Peyer's patch (tissue), 4 donors: ENCODE measurements around the gene CCDC15. TPM values are rescaled to one million over a fixed set of nuclear protein-coding genes. Genes with fewer than 3 reads are reported as not detected.

Source experiments
- DNase-seq, 3 donors: peaks; one replicate each; pipeline ENCODE4 v3.0.0-alpha.2; 2017 to 2019
- H3K27ac ChIP-seq, 4 donors: fragments of 200-600 bp; sonication (generic); one replicate each; pipeline ENCODE4 v1.5.1; 2016 to 2019
- H3K27me3 ChIP-seq, 2 donors: fragments of 200-600 bp; sonication (generic); one replicate each; pipeline ENCODE4 v1.5.1; 2019
- H3K36me3 ChIP-seq, 3 donors: fragments of 200-600 bp; sonication (generic); one replicate each; pipeline ENCODE4 v1.5.1; 2016 to 2019
- H3K4me1 ChIP-seq, 4 donors: fragments of 200-600 bp; sonication (generic); one replicate each; pipeline ENCODE4 v1.5.1; 2016 to 2019
- H3K4me3 ChIP-seq, 4 donors: fragments of 200-600 bp; sonication (generic); 1 replicate in 3 of 4; 2 replicates in 1 of 4; pipeline ENCODE4 v1.5.1; 2016 to 2019; ENCODE audit warnings: mild to moderate bottlenecking in 1 of 4
- H3K9me3 ChIP-seq, 4 donors: fragments of 200-600 bp; sonication (generic); one replicate each; pipeline ENCODE4 v1.5.1; 2016 to 2019; ENCODE audit warnings: mild to moderate bottlenecking in 1 of 4
- POLR2A ChIP-seq, 2 donors: fragments of 450-650 bp; IDR thresholded peaks; one replicate each; pipeline ENCODE4 v1.5.1; 2017; ENCODE audit warnings: antibody characterized with exemption in 2 of 2, mild to moderate bottlenecking in 2 of 2, moderate library complexity in 2 of 2
- total RNA-seq, 4 donors: library from RNA; depleted of rRNA; stranded (reverse); fragments of >200 nt; gene quantifications; one replicate each; pipeline ENCODE4 v1.1.0, GENCODE V29; 2016
- TF ChIP-seq, protein P1 (sequence below), 6 experiments: fragments of 450-650 bp in 4 of 6; fragments of 200-600 bp in 2 of 6; sonication (generic) in 1 of 6; IDR thresholded peaks; one replicate each; pipeline ENCODE4 v1.5.1; 2017 to 2019; ENCODE audit warnings: antibody characterized with exemption in 6 of 6, mild to moderate bottlenecking in 3 of 6, moderate library complexity in 1 of 6

The CCDC15 gene
- total RNA-seq, 4 donors from 2014 or later = 0.35 to 7.4 (median 1.8) TPM

DNA sequence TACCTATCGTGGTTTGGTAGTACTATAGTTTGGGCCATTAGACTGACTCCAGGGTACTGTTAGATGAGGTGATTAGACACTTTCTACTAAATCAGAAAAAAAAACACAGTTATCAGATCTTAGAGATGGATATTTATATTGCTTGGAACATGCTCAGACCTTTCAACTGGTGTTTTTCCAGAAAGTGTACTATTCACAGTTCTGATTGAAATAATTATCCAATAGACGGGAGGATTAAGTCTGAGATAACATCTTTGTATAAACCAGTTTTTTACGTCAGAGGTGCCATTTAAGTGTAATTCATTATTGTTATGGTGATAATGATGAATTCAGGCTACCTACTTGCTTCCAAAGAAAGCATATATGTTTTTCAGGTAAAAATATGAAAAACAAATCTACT lies 22.5 kb downstream of the CCDC15 start:
- Histone ChIP-seq H3K4me3 (no peak overlapping the region), H3K36me3 (no peaks in the 10 kb centered on the region), H3K27ac (no peak overlapping the region), H3K4me1 (no peaks in the 10 kb centered on the region), H3K9me3 (no peaks in the 10 kb centered on the region), H3K27me3 (no peaks in the 10 kb centered on the region)
- no peak for TF ChIP-seq POLR2A (IDR thresholded peaks at IDR 0.05)
- TF ChIP-seq, protein P1, sequence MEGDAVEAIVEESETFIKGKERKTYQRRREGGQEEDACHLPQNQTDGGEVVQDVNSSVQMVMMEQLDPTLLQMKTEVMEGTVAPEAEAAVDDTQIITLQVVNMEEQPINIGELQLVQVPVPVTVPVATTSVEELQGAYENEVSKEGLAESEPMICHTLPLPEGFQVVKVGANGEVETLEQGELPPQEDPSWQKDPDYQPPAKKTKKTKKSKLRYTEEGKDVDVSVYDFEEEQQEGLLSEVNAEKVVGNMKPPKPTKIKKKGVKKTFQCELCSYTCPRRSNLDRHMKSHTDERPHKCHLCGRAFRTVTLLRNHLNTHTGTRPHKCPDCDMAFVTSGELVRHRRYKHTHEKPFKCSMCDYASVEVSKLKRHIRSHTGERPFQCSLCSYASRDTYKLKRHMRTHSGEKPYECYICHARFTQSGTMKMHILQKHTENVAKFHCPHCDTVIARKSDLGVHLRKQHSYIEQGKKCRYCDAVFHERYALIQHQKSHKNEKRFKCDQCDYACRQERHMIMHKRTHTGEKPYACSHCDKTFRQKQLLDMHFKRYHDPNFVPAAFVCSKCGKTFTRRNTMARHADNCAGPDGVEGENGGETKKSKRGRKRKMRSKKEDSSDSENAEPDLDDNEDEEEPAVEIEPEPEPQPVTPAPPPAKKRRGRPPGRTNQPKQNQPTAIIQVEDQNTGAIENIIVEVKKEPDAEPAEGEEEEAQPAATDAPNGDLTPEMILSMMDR (IDR thresholded peaks at IDR 0.05) = no peak
- no peak for DNase-seq

DNA sequence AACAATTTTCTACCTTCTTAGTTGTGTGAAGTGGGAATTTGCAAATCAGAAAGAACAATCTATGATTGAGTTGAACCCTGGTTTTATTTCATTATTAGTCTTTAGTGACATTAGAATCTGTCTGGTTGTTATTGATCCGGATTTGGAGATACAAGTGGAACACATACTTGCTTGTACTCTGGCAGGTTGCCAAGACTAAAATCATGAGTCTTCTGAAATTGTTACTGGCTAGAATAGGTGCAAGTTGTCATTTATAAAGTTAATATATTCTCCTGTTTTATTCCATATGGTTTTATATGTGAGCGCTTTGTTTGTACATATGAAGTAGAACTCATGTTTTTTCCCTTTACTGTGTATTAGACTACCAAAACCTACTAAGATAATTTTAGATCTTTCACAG lies 23.0 kb downstream of the CCDC15 start:
- no peak for DNase-seq
- Histone ChIP-seq H3K36me3 (no peaks in the 10 kb centered on the region), H3K27ac (no peak overlapping the region), H3K4me1 (no peaks in the 10 kb centered on the region), H3K9me3 (no peaks in the 10 kb centered on the region), H3K4me3 (no peak overlapping the region), H3K27me3 (no peaks in the 10 kb centered on the region)
- TF ChIP-seq POLR2A (IDR thresholded peaks at IDR 0.05) = no peak
- TF ChIP-seq, protein P1 (IDR thresholded peaks at IDR 0.05) = no peak

DNA sequence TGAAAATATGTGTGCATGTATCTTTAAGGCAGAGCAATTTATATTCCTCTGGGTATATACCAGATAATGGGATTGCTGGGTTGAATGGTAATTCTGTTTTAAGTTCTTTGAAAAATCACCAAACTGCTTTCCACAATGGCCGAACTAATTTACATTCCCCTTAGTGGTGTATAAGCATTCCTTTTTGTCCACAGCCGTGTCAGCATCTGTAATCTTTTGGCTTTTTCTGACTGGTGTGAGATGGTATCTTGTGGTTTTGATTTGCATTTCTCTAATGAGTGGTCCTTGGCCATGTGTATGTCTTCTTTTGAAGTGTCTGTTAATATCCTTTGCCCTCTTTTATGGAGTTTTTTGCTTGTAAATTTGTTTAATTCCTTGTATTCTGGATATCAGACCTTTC lies 24.3 kb downstream of the CCDC15 start:
- Histone ChIP-seq H3K4me1 (no peaks in the 10 kb centered on the region), H3K36me3 (no peaks in the 10 kb centered on the region), H3K27ac (no peak overlapping the region)

DNA sequence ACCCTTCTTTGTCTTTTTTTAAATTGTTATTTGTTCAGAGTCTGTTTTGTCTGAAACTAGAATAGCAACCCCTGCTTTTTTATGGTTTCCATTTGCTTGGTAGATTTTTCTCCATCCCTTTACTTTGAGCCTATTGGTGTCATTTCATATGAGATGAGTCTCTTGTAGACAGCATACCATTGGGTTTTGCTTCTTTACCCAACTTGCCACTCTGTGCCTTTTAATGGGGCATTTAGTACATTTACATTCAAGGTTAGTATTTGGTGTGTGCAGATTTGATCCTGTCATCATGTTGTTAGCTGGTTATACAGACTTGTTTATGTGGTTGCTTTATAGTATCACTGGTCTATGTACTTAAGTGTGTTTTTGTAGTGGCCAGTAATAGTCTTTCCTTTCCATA lies 28.0 kb downstream of the CCDC15 start:
- no peak for DNase-seq
- no peaks in the 10 kb centered on the region for H3K36me3 ChIP-seq
- H3K4me1 ChIP-seq = no peaks in the 10 kb centered on the region
- H3K27ac ChIP-seq = no peak overlapping the region
- no peak overlapping the region for H3K4me3 ChIP-seq
- TF ChIP-seq POLR2A (IDR thresholded peaks at IDR 0.05) = no peak
- TF ChIP-seq, protein P1 (IDR thresholded peaks at IDR 0.05) = no peak
- H3K27me3 ChIP-seq = no peaks in the 10 kb centered on the region
- no peaks in the 10 kb centered on the region for H3K9me3 ChIP-seq

More for the DNA sequence above, 24.3 kb downstream of the CCDC15 start:
- DNase-seq = no peak
- Histone ChIP-seq H3K27me3 (no peaks in the 10 kb centered on the region), H3K4me3 (no peak overlapping the region), H3K9me3 (no peaks in the 10 kb centered on the region)
- TF ChIP-seq, protein P1 (IDR thresholded peaks at IDR 0.05) = no peak
- TF ChIP-seq POLR2A (IDR thresholded peaks at IDR 0.05) = no peak

DNA sequence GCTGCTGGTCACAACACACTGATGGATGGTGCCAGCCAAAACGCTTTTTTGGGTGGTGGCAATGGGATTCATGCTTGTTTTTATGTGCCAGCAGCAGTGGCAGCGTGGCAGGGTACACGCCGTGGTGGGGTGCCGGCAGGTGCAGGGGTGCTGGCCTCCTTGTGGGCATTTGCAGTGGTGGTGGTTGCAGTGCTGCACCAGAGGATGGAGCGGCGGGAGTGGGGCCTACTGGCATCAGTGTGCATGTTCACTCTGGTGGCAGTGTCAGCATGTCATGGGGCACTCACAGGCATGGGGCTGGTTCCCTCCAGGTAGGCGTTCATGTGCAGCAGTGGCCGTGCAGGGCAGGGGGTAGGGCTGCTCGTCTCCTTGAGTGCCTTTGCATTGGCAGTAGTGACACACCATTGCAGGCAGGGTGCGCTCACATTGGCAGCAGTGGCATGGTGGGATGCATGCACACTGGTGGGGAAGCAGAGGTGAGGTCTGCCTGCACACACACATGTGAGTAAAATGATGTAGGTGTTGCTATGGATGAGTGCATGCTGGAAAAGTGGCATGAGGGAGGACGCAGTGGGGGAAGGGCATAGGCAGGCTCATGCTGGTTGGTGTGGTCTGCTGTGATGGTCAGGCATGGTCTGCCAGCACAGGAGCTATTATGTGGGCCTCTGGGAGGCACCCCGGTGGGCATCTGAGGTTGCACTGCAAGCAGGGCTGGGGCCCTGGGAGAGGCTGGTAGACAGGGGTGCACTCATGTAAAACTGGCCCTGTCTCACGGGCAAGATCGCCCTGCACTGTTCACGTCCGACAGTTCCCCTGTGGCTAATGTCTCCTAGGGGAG lies 29.9 kb downstream of the CCDC15 start:
- H3K9me3 ChIP-seq = no peaks in the 10 kb centered on the region
- no peaks in the 10 kb centered on the region for H3K4me1 ChIP-seq
- H3K4me3 ChIP-seq = no peak overlapping the region
- no peak for DNase-seq
- no peak for TF ChIP-seq POLR2A (IDR thresholded peaks at IDR 0.05)
- TF ChIP-seq, protein P1 (IDR thresholded peaks at IDR 0.05) = no peak
- no peaks in the 10 kb centered on the region for H3K27me3 ChIP-seq
- H3K36me3 ChIP-seq = no peaks in the 10 kb centered on the region
- no peak overlapping the region for H3K27ac ChIP-seq
